NCI-H2107 (cell line): ENCODE data around the gene LYRM1.

Source experiments
- DNase-seq: peaks from one replicate; lab custom pipeline; 2025; lab: John Stamatoyannopoulos, UW

LYRM1 gene

GRCh38 chr16:20871941-20872815 is 28.4 kb upstream of the LYRM1 start:
- no peak for DNase-seq

- no peak for DNase-seq
Measured at GRCh38 chr16:20873331-20873730, 27.2 kb upstream of the LYRM1 start.

- DNase-seq, result no peak
Measured at GRCh38 chr16:20874088-20874581, 26.4 kb upstream of the LYRM1 start.

GRCh38 chr16:20875355-20875650 is 25.3 kb upstream of the LYRM1 start:
- no peak for DNase-seq

- no peak for DNase-seq
Measured at GRCh38 chr16:20878682-20879147, 21.9 kb upstream of the LYRM1 start.

- DNase-seq, result no peak
Measured at GRCh38 chr16:20879175-20880040, 21.2 kb upstream of the LYRM1 start.

- DNase-seq, result no peak
Measured at GRCh38 chr16:20880867-20881502, 19.6 kb upstream of the LYRM1 start.

- DNase-seq, result no peak
Measured at GRCh38 chr16:20881503-20881878, 19.1 kb upstream of the LYRM1 start.

GRCh38 chr16:20883554-20884239 is 16.9 kb upstream of the LYRM1 start:
- no peak for DNase-seq

GRCh38 chr16:20884240-20884556 is 16.4 kb upstream of the LYRM1 start:
- DNase-seq, result no peak

- no peak for DNase-seq
Measured at GRCh38 chr16:20886320-20886719, 14.3 kb upstream of the LYRM1 start.

- DNase-seq, result no peak
Measured at GRCh38 chr16:20887207-20887606, 13.4 kb upstream of the LYRM1 start.

GRCh38 chr16:20889625-20890275 is 10.8 kb upstream of the LYRM1 start:
- no peak for DNase-seq

- DNase-seq, result no peak
Measured at GRCh38 chr16:20894388-20894787, 6.2 kb upstream of the LYRM1 start.

GRCh38 chr16:20897253-20897897 is 3.2 kb upstream of the LYRM1 start:
- no peak for DNase-seq

GRCh38 chr16:20897922-20898321 is 2.6 kb upstream of the LYRM1 start:
- no peak for DNase-seq

- no peak for DNase-seq
Measured at GRCh38 chr16:20899071-20899470, 1.5 kb upstream of the LYRM1 start.

GRCh38 chr16:20899477-20900298 is 883 bp upstream of the LYRM1 start:
- no peak for DNase-seq

GRCh38 chr16:20901068-20901435 is 481 bp downstream of the LYRM1 start:
- no peak for DNase-seq

- DNase-seq, result no peak
Measured at GRCh38 chr16:20901436-20902112, 1.0 kb downstream of the LYRM1 start.
